Dermis blood vessel endothelial cell (primary cell): ENCODE data around the gene B3GNT3. TPM values are rescaled to one million over a fixed set of nuclear protein-coding genes. Genes with fewer than 3 reads are reported as not detected.
"Not testable (repeated sequence)": the region's sequence is repeated elsewhere in the genome, so short reads cannot be mapped to it uniquely, and the experiment has no call there.

Experiments
- DNase-seq: peaks from one replicate; pipeline ENCODE4 v3.0.0; 2010
- total RNA-seq: library from RNA; depleted of rRNA; stranded (reverse); fragments of >200 nt; gene quantifications from 2 replicates; pipeline ENCODE4 v1.2.3, GENCODE V29; 2014

The B3GNT3 gene
- total RNA-seq, 1 donor from 2014 or later, result not detected

DNA sequence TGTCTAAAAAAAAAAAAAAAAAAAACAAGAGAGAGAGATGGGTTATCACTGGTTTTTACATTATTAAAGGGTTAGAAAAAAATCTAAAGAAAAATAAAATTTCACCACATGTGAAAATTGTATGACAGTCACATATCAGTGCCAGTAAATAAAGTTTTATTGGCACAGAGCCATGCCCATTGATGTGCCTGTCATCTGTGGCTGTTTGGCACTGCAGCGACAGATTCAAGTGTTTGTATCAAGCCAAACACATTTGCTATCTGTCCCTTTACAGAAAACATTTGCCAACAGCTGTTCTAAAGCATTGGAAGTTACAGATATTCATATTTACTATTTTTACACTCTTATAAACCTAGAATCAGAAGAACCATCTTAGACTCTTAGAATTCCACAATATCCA is 27.4 kb upstream of the B3GNT3 start:
- DNase-seq, result no peak

DNA sequence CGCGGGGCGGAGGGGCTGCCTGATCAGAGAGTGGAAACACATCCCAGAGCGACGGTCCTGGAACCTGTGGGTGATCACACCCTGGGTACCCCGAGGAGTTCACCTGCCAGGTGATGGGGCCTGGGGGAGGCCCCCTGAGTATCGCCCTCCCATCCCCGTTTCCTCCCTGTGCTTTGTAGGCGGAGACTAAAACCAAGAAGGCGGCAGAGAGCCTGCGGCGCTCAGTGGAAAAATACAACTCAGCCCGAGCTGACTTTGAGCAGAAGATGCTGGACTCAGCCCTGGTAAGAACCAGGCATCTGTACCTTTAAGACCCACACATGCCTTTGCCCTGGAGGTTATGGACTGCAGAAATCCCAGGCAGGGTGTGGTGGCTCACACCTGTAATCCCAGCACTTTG is 24.3 kb upstream of the B3GNT3 start:
- no peak for DNase-seq

DNA sequence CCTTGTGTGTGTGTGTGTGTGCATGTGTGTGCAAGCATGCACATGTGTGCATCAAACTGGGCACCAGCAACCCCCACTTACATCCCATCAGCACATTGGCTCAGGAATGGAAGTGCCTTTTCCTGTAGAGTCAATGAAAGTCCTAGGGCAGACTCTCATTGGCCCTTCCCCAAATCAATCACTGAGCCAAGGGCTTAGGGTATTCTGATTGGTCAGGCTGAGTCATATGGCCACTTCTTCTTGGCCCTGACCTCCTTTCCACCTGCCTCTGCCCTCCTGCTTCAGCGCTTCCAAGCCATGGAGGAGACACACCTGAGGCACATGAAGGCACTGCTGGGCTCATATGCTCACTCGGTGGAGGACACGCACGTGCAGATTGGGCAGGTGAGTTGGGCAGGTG is 22.8 kb upstream of the B3GNT3 start:
- DNase-seq, result peak; percentile 34

DNA sequence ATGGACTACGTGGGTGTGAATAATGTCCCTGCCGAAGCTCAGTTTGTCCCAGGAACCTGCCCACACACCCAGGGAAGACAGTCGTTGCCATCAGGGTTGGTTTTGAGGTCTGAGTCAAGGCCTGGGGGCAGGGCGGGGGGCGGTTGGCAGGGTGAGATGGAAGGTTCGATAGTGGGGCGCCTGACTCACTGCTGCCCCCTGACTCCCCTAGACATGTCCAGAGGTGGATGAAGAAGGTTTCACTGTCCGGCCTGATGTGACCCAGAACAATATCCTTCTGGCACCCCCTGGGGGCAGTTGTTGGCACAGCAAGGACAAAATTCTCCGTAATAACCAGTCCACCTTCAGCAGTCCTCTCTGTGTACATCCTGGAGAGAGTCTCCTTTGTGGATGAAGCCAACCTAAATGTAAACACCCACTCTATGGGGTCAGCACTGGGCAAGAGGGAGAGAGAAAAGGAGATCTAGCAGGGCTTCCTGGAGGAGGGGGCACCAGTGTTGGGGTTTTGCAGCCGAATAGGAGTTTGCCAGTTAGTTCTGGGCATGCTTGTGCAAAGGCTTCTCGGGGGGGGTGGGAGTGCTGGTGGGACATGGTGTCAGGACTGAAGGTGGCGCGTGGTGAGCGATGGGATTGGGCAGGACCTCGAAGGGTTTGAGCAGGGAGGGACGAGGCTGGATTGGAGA is 19.6 kb upstream of the B3GNT3 start:
- peak; percentile 59 for DNase-seq

DNA sequence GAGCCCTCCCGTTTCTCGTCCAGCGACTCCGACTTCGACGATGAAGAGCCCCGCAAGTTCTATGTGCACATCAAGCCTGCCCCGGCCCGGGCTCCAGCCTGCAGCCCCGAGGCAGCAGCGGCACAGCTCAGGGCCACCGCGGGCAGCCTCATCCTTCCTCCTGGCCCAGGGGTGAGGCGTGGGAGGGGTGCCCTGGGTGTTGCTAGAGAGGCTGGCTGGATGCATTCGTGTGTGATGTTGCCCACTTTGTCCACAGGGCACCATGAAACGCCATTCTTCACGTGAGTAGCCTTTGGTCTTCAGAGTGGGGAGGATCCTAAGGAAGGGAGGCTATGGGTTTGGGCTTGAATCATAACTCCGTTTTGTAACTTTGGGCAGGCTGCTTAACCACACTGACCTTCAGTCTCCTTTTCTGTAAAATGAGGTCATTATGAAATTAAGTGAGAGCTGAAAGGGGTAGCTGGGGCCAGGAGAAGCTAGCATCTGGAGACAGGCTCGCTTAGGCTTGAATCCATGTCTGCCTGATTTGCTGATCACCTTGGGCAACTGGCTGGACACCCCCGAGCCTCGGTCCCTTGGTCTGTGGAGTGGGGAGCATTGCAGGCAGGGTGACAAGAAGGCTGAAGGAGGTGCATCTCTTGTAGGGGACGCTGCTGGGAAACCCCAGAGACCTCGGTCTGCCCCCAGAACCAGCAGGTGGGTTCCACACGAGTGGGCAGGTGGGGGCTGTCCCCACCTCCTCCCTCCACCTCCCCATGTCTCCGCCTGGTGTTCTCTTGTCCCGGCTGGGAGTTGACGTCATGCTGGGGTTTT is 18.7 kb upstream of the B3GNT3 start:
- no peak for DNase-seq

DNA sequence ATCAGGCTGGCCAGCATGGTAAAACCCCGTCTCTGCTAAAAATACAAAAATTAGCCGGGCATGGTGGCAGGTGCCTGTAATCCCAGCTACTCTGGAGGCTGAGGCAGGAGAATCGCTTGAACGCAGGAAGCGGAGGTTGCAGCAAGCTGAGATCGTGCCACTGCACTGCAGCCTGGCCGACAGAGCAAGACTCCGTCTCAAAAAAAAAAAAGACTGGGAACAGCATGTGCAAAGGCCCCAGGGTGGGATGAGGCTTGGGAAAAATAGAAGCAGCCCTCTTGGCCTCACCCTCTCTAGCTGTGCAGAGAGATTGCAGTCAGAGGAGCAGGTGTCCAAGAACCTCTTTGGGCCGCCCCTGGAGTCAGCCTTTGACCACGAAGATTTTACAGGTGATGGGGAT is 17.1 kb upstream of the B3GNT3 start:
- not testable (repeated sequence) for DNase-seq

DNA sequence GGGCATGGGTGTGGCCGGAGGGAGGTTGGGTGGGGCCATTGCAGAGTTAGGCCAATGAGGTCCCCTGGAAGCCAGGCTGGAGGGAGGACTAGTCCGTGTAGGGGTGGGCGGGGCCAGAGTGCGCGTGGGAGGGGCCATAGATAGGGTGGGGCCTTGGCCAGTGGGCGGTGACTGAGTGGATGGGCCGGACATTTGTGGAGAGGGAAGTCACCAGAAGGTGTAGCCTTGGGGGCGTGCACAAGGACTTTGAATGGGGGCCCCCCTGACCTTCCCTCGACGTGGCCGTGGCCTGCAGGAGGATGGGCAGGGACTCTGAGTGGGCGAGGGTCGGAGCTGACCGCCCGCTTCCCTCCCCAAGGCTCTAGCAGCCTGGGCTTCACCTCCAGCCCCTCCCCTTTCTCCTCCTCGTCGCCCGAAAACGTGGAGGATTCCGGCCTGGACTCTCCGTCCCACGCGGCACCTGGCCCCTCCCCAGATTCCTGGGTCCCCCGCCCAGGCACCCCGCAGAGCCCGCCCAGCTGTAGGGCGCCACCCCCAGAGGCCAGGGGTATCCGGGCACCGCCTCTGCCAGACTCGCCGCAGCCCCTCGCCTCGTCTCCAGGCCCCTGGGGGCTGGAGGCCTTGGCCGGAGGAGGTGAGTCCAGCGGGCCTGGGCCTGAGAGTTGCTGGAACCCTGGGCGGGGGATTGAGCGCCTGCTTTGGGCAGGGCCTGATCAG is 16.5 kb upstream of the B3GNT3 start:
- peak; percentile 63 for DNase-seq

DNA sequence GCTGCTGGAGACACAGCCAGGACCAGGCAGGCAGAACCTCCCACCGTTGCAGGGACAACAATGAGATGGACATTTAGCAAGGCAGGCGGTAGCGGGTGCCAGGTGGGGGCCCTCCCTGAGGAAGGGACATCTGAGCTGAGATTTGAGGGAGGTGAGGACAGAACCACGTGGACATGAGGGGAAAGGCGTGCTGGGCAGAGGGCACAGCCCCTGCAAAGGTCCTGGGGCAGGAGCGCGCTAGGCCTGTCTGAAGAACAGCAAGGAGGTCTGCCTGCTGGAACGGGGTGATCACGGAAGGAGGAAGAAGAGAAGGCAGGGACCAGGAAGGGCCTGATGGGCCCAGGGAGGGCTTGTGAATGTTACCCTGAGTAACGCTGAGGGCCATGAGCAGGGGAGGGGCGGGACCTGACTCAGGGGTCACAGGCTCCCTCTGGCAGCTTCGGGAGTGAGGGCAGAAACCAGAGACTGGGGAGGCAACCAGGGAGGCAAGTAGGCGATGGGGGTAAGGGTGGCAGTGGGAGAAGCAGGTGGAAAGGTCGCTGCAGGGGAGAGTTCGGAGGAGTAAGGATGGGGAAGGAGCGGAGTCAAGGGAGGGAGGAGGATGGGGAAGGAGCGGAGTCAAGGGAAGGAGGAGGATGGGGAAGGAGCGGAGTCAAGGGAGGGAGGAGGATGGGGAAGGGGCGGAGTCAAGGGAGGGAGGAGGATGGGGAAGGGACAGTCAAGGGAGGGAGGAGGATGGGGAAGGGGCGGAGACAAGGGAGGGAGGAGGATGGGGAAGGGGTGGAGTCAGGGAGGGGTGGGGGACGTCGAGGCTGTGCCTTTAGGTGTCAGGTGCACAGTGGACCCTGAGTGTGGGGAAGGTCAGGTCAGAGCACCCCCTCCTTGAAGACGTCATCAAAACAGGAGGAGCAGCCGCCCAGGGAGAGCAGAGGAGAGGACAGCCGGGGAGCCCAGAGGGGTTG is 15.7 kb upstream of the B3GNT3 start:
- DNase-seq, result peak; percentile 52

DNA sequence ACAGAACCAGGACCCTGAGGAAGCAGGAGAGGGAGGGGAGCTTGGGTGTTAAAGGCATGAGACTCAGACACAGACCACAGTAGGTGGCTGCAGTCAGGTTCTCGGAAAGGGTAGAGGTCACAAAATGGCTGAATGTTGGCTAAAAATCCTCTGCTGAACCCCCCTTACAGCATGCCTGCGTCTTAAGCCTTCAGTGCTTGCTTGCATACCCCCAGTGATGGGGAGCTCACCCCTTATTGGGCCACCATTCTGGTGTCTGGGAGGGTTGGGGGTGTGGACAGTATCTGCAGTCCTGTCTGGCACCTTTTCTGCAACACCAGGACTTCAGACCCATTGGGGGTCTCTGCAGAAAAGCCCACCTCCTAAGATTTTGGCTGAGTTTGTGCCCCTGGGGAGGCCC is 14.2 kb upstream of the B3GNT3 start:
- DNase-seq, result no peak

DNA sequence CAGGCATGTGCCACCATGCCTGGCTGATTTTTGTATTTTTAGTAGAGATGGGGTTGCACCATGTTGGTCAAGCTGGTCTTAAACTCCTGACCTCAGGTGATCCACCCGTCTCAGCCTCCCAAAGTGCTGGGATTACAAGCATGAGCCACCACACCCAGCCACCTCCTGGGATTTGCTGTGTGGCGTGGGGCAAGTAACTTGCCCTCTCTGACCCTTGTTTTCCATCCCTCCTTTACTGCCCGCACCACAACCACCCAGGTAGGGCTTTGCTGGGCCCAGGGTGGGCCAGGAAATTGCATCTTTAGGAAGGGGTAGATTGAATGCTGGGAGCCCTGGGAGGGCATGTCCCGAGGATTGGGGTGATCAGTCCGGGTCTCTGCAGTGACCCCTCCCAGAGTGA is 11.2 kb upstream of the B3GNT3 start:
- DNase-seq, result not testable (repeated sequence)

DNA sequence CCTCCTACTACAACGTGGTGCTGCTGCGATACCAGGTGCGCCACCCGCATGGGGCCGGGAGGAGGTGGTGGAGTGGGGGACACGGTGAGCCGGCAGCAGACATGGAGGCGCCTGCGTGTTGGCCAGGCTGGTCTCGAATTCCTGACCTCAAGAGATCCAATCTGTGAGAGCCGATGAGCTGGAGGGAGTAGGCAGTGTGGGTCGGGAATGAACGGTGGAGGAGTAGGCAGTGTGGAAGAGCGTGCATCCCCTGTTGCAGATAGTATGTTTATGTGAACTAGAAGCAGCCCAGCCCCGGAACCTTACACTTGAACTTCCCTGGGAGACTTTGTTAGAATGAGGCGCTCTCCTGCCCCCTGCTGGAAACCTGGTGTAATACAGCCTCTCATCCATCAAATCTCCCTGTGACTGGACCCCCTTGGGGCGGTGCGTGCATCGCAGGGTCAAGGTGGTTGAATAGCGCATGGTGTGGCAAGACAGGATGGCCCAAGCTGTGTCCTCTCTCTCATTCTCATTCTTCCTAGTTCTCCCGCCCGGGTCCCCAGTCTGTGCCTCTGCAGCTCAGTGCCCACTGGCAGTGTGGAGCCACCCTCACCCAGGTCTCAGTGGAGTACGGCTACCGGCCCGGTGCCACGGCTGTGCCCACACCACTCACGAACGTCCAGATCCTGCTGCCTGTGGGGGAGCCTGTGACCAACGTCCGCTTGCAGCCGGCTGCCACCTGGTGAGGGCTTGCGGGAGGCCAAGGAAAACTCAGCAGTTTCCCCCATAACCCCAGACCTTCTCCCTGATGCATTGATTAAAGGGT is 10.5 kb upstream of the B3GNT3 start:
- DNase-seq, result peak; percentile 76

DNA sequence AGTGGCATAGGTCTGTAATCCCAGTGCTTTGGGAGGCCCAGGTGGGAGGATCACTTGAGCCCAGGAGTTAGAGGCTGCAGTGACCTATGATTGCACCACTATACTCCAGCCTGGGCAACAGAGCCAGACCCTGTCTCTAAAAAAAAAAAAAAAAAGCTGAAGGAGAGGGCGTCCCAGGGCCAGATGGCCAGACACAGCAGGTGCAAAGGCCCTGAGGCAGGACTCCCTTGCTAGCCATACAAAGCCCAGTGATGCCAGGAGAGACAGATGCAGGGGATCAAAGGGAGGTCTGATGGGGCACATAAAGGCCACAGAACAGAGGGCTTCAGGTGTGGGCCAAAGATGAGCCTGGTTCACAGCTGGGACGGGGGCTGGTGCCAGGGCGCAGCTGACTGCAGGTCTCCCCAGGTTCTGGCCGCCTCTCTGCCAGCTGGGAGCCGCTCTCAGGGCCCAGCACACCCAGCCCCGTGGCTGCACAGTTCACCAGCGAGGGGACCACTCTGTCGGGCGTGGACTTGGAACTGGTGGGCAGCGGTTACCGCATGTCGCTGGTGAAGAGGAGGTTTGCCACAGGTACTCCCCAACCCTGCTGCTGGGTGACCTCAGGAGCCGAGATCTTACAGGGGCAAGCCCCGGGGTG is 7.5 kb upstream of the B3GNT3 start:
- DNase-seq, result no peak

DNA sequence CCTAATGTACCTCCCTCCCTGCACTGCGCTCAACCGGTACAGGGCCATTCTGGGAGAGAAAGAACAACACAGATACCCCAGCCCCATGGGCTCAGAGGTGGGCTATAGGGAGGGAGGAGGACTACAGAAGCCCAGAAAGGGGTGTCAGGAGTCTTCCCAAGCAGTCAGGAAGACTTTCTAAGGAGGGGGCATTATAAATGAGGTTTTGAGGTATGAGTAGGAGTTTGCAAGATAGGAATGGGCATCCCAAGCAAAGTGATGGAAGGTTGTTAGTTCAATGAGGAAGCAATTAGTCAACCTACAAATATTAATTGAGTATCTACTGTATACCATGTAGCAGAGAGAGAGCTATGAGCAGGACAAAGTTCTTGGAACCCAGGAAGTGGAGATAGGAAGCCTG is 6.3 kb upstream of the B3GNT3 start:
- DNase-seq, result no peak

DNA sequence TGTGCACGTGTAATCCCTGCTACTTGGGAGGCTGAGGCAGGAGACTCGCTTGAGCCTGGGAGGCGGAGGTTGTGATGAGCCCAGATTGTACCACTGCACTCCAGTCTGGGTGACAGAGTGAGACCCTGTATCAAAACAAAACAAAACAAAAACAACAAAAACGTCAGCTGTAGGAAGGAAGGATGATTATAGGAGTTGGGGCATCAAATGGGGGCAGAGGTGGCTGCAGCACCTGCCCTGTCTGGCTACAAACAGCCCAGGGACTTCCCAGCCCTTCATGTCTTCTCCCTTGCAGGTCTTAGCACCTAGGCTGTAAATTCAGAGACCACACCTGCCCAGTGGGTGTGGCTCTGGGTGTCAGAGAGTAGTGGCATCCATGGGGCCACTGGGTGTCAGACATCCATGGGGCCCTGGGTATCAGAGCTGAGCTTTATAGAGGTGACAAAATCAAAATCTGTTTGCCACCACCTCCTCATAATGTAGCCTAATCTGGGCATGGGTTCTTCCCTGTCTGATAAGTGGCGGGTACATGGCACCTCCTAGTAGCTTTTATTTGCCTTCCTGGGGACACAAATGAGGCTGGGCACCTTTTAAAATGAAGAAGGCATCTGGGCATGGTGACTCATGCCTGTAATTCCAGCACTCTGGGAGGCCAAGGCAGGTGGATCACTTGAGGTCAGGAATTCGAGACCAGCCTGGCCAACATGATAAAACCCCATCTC is 4.7 kb upstream of the B3GNT3 start:
- DNase-seq, result no peak

DNA sequence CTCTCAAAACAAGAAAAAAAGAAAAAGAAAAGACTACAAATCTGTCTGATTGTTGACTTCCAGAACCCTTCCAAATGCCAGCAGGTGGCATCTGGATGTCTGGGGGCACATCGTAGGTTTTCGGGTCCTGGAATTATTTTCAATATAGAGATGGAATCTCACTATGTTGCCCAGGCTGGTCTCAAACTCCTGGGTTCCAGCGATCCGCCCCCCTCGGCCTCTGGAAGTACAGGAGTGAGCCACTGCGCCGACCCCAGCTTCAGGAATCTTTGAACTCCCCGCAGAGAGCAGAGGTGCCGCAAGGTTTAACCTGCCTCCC is 567 bp upstream of the B3GNT3 start:
- DNase-seq, result no peak

DNA sequence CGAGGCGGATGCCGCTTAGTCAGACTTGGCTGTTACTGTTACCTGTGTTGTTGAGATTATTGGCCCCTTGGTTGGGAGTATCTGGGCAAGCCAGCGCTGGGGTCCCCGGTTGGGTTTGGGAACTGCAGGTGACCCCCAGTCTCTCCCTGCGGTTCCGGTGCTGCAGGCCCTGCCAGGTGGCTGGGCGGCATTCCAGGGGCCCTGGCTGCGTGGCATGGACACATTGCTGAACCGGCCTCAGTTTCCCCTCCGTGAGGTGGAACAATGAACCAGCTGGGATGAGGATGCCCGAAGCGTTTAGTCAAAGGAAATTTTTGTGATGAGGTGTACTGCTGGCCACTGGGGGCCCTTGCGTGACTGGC is 538 bp downstream of the B3GNT3 start:
- no peak for DNase-seq

DNA sequence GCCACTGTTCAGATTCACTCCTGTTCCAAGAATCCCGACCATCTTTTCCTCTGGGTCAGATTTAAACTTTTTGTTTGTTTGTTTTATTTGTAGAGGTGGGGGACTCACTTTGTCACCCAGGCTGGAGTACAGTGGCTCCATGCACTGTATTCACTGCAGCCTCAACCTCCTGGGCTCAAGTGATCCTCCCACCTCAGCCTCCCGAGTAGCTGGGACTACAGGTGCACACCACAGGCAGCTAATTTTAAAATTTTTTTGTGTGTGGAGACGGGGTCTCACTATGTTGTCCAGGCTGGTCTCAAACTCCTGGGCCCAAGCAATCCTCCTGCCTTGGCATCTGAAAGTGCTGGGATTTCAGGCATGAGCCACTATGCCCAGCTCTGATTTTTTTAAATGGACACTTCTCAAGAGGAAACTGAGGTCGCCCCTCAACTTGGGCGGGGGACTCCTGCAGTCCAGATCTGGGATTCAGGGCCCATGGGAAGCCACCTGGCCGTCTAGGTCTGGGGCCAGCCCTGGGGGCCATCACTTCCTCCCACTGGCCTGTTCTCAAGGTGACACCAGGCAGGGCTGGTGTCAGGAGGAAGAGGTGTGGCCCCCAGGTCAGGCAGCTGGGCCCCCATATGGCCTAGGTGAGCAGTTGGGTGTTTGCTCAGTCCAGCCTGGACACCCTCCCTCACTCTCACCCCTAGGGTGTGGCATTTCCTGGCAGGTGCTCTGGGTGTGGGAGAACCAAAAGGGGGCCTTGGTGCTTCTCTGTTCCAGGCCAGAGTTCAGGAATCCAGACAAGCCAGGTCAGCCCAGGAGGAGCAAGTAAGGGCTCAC is 1.3 kb downstream of the B3GNT3 start:
- no peak for DNase-seq

DNA sequence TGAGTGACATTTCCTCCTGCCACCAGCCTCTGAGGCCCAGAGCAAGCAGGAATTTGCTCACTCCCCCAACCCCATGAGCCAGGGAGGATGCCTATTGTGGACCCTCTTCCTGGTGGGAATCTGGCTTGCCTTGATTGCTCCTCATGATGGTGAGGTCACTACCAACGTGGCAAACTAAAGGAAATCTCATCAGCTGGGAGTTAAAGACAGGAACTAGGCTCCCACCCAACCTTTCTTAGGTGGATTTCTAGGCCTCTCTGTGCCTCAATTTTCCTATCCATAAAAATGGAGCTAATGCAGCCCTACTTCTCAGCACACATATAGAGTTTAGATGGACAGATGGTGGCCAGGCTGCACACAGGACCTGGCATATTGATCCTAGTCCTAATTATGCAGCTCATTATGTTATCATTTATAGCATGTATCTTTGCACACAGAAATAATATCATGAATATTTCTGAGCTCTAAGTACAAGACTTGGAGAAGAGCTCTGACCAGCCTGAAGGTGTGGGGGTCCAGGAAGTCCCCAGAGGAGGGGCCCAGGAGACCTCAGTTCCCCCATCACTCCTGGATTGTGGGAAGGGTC is 2.0 kb downstream of the B3GNT3 start:
- no peak for DNase-seq
